ENCODE results near the gene METTL16.

The METTL16 gene

DNA sequence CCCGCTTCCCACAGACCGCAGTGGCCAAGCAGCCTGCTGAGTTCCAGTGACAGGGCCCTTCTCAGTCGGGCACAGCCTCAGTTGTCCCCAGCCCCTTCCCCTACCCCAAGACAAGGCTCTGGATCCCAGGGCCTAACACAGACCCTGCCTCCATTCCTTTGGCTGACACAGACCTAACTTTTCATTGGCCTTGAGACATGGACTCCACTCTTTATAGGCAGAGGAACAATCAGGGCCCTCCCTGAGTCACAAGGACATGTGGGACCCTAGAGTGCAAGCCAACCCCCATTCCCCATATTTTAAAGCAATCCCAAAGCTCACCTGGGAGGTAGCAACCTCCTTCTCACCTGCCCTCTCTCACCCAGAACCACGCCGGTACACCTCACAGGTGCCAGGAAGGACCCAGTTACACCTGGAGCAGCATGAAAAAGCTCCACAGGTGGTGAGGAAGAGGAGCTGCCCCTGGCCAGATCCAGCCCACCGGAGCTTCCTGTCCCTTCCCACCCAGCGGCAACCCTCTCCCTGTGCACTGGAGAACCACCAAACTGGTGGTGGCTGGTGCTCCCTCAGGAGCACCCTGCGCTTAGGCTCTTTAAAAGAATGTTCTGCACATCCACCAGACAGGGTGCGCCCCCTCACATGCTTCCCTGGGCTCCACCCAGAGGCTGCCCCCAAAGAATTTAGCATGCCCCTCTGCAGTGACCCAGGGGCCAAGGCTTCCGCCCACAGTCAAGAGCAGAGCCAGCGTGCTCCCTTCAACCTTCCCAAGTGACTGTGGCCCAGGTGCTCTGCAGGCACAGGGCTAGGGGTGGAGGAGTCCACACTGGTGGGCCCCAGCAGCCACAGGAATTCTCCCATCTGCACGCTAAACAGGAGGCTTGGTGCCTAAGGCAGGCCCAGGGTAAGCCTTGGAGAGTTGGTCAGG is 114.2 kb downstream of the METTL16 start:
- peaks cover 65% of the 10 kb centered on the region for H4K20me1 ChIP-seq (ENCODE audit: insufficient read depth, low read length, poor library complexity, severe bottlenecking)
- peak overlapping the region; percentile 99 for H3K4me3 ChIP-seq (ENCODE audit: low read length, poor library complexity, severe bottlenecking)
- TF ChIP-seq, protein P1, sequence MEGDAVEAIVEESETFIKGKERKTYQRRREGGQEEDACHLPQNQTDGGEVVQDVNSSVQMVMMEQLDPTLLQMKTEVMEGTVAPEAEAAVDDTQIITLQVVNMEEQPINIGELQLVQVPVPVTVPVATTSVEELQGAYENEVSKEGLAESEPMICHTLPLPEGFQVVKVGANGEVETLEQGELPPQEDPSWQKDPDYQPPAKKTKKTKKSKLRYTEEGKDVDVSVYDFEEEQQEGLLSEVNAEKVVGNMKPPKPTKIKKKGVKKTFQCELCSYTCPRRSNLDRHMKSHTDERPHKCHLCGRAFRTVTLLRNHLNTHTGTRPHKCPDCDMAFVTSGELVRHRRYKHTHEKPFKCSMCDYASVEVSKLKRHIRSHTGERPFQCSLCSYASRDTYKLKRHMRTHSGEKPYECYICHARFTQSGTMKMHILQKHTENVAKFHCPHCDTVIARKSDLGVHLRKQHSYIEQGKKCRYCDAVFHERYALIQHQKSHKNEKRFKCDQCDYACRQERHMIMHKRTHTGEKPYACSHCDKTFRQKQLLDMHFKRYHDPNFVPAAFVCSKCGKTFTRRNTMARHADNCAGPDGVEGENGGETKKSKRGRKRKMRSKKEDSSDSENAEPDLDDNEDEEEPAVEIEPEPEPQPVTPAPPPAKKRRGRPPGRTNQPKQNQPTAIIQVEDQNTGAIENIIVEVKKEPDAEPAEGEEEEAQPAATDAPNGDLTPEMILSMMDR (conservative IDR thresholded peaks at IDR 0.05; ENCODE audit: low read length) = no peak
- TF ChIP-seq EZH2phosphoT487 (IDR thresholded peaks at IDR 0.05; ENCODE audit: borderline replicate concordance) = no peak

DNA sequence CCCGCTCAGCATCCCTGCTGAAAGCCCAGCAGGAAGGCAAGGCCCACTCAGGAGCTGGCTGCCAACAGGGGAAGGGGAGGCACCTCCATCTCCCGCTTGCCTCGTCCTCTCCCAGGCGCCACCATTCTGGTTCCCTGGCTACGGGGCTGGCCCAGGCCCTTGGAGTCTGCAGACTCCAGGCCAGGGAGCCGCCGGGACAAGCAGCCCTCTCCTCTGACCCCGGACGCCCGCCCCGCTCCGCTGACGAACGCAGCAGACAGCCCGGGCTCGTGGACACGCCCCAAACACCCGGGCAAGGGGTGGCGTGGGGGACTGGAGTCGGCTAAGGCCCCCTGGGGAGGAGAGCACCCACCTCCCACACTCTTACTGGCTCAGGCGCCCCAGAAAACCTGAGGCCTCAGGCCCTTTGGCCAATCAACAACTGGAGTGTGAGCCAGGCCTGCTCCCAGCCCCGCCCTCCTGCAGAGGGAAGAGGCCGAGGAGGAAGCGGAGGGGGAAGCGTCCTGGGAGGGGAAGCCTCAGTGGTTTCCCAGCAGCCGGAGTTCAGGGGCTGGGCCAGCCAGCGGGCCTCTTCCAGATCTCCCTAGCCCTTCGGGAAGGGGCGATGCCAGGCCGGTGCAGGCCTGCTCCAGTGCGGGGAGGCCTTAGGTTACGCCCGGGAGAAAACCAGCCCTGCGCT is 115.0 kb downstream of the METTL16 start:
- H3K4me2 ChIP-seq (ENCODE audit: low read depth, low read length, poor library complexity, severe bottlenecking) = peak overlapping the region; percentile 100
- H3K9me2 ChIP-seq (replicated peaks; ENCODE audit: low read depth, low read length) = no peaks in the 10 kb centered on the region
- H3F3A ChIP-seq (ENCODE audit: low read depth) = no peaks in the 10 kb centered on the region
- H3K79me2 ChIP-seq (ENCODE audit: insufficient read depth, low read length) = peaks cover 61% of the 10 kb centered on the region
- H3K9ac ChIP-seq (ENCODE audit: low read depth, low read length, poor library complexity, severe bottlenecking) = peak overlapping the region; percentile 97
- H3K9me3 ChIP-seq (ENCODE audit: insufficient read depth, low read depth, low read length) = no peaks in the 10 kb centered on the region
- no peaks in the 10 kb centered on the region for H3K36me3 ChIP-seq (ENCODE audit: insufficient read depth, low read length)
- H3K4me3 ChIP-seq (ENCODE audit: low read length, poor library complexity, severe bottlenecking) = peak overlapping the region; percentile 99
- H2AFZ ChIP-seq (ENCODE audit: low read length) = no peak overlapping the region
- H3K27me3 ChIP-seq (ENCODE audit: insufficient read depth, low read length, poor library complexity, severe bottlenecking) = no peaks in the 10 kb centered on the region
- H3K4me1 ChIP-seq (ENCODE audit: insufficient read depth, low read length, poor library complexity, severe bottlenecking) = peaks cover 54% of the 10 kb centered on the region
- TF ChIP-seq, protein P1 (conservative IDR thresholded peaks at IDR 0.05; ENCODE audit: low read length) = no peak
- no peak for TF ChIP-seq EZH2phosphoT487 (IDR thresholded peaks at IDR 0.05; ENCODE audit: borderline replicate concordance)
- H4K20me1 ChIP-seq (ENCODE audit: insufficient read depth, low read length, poor library complexity, severe bottlenecking) = peaks cover 69% of the 10 kb centered on the region

More for the DNA sequence above, 114.2 kb downstream of the METTL16 start:
- no peaks in the 10 kb centered on the region for H3K36me3 ChIP-seq (ENCODE audit: insufficient read depth, low read length)
- no peaks in the 10 kb centered on the region for H3K27me3 ChIP-seq (ENCODE audit: insufficient read depth, low read length, poor library complexity, severe bottlenecking)
- H3K4me1 ChIP-seq (ENCODE audit: insufficient read depth, low read length, poor library complexity, severe bottlenecking) = peaks cover 51% of the 10 kb centered on the region
- H3F3A ChIP-seq (ENCODE audit: low read depth) = no peaks in the 10 kb centered on the region
- H2AFZ ChIP-seq (ENCODE audit: low read length) = no peak overlapping the region
- no peaks in the 10 kb centered on the region for H3K9me2 ChIP-seq (replicated peaks; ENCODE audit: low read depth, low read length)
- H3K9me3 ChIP-seq (ENCODE audit: insufficient read depth, low read depth, low read length) = no peaks in the 10 kb centered on the region
- peak overlapping the region; percentile 100 for H3K4me2 ChIP-seq (ENCODE audit: low read depth, low read length, poor library complexity, severe bottlenecking)
- peaks cover 58% of the 10 kb centered on the region for H3K79me2 ChIP-seq (ENCODE audit: insufficient read depth, low read length)
- peak overlapping the region; percentile 97 for H3K9ac ChIP-seq (ENCODE audit: low read depth, low read length, poor library complexity, severe bottlenecking)

DNA sequence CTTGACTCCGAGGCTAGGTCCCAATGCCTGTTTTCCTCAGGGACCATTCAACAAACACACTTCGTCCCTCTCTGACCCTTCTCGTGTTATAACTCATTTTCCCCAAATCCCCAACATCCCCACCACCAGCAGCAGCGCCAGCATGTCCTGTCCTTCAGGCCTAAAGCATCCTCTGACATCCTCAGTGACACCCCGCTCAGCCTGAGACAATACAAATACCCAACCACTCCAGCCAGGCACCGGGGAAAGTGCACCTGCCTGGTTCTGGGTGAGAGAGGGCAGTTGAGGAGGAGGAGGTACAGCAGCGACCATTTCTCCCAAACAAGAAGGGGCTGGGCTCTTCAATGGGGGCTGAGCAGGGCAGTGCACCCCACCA is 115.5 kb downstream of the METTL16 start:
- Histone ChIP-seq H3K79me2 (ENCODE audit: insufficient read depth, low read length) (peaks cover 66% of the 10 kb centered on the region), H3K4me3 (ENCODE audit: low read length, poor library complexity, severe bottlenecking) (peak overlapping the region; percentile 99), H3K9me2 (replicated peaks; ENCODE audit: low read depth, low read length) (no peaks in the 10 kb centered on the region), H2AFZ (ENCODE audit: low read length) (no peak overlapping the region), H3F3A (ENCODE audit: low read depth) (no peaks in the 10 kb centered on the region), H3K9ac (ENCODE audit: low read depth, low read length, poor library complexity, severe bottlenecking) (peak overlapping the region; percentile 97), H3K27me3 (ENCODE audit: insufficient read depth, low read length, poor library complexity, severe bottlenecking) (no peaks in the 10 kb centered on the region), H3K4me2 (ENCODE audit: low read depth, low read length, poor library complexity, severe bottlenecking) (peak overlapping the region; percentile 100), H3K9me3 (ENCODE audit: insufficient read depth, low read depth, low read length) (no peaks in the 10 kb centered on the region), H4K20me1 (ENCODE audit: insufficient read depth, low read length, poor library complexity, severe bottlenecking) (peaks cover 74% of the 10 kb centered on the region), H3K4me1 (ENCODE audit: insufficient read depth, low read length, poor library complexity, severe bottlenecking) (peaks cover 57% of the 10 kb centered on the region), H3K36me3 (ENCODE audit: insufficient read depth, low read length) (no peaks in the 10 kb centered on the region)
- no peak for TF ChIP-seq EZH2phosphoT487 (IDR thresholded peaks at IDR 0.05; ENCODE audit: borderline replicate concordance)
- TF ChIP-seq, protein P1 (conservative IDR thresholded peaks at IDR 0.05; ENCODE audit: low read length) = no peak
